ENCODE measurements around the gene TRIM17.

The TRIM17 gene

GRCh38 chr1:228455715-228456114 lies 39.1 kb upstream of the TRIM17 start:
- Histone ChIP-seq H3K4me2 (ENCODE audit: insufficient read depth, low read length) (no peak overlapping the region), H2AFZ (ENCODE audit: low read depth, low read length) (no peak overlapping the region), H3K4me1 (ENCODE audit: insufficient read depth, low read length) (no peaks in the 10 kb centered on the region), H4K20me1 (ENCODE audit: insufficient read depth, low read length) (no peaks in the 10 kb centered on the region), H3K27me3 (ENCODE audit: insufficient read depth, low read length, poor library complexity) (no peaks in the 10 kb centered on the region), H3K9ac (ENCODE audit: low read depth, low read length) (no peak overlapping the region), H3K4me3 (ENCODE audit: low read depth in 1 of 2, low read length in 2 of 2) (no peak overlapping the region), H3K9me3 (ENCODE audit: insufficient read depth, low read length, severe bottlenecking) (no peaks in the 10 kb centered on the region), H3K27ac (ENCODE audit: low read length) (no peak overlapping the region), H3K79me2 (ENCODE audit: insufficient read depth, low read length) (no peaks in the 10 kb centered on the region), H3K36me3 (ENCODE audit: insufficient read depth, low read length) (no peaks in the 10 kb centered on the region)
- DNase-seq (no peak), ATAC-seq (ENCODE audit: insufficient read depth, low read depth) (no peak)
- no peak for TF ChIP-seq EZH2 (IDR thresholded peaks at IDR 0.05; ENCODE audit: borderline replicate concordance, low read depth, low read length, severe bottlenecking)
- TF ChIP-seq CTCF (IDR thresholded peaks at IDR 0.05; ENCODE audit: borderline replicate concordance, extremely low read depth, low read length, poor library complexity, severe bottlenecking): peak; percentile 5

- no peak overlapping the region for H2AFZ ChIP-seq (ENCODE audit: low read depth, low read length)
- H3K4me3 ChIP-seq (ENCODE audit: low read depth in 1 of 2, low read length in 2 of 2): no peak overlapping the region
- no peaks in the 10 kb centered on the region for H3K27me3 ChIP-seq (ENCODE audit: insufficient read depth, low read length, poor library complexity)
- no peaks in the 10 kb centered on the region for H3K79me2 ChIP-seq (ENCODE audit: insufficient read depth, low read length)
- no peaks in the 10 kb centered on the region for H4K20me1 ChIP-seq (ENCODE audit: insufficient read depth, low read length)
- TF ChIP-seq EZH2 (IDR thresholded peaks at IDR 0.05; ENCODE audit: borderline replicate concordance, low read depth, low read length, severe bottlenecking): no peak
- TF ChIP-seq CTCF (IDR thresholded peaks at IDR 0.05; ENCODE audit: borderline replicate concordance, extremely low read depth, low read length, poor library complexity, severe bottlenecking): no peak
- DNase-seq: no peak
- H3K4me2 ChIP-seq (ENCODE audit: insufficient read depth, low read length): no peak overlapping the region
- H3K9ac ChIP-seq (ENCODE audit: low read depth, low read length): no peak overlapping the region
- ATAC-seq (ENCODE audit: insufficient read depth, low read depth): no peak
- no peak overlapping the region for H3K27ac ChIP-seq (ENCODE audit: low read length)
- no peaks in the 10 kb centered on the region for H3K36me3 ChIP-seq (ENCODE audit: insufficient read depth, low read length)
- H3K4me1 ChIP-seq (ENCODE audit: insufficient read depth, low read length): no peaks in the 10 kb centered on the region
- H3K9me3 ChIP-seq (ENCODE audit: insufficient read depth, low read length, severe bottlenecking): no peaks in the 10 kb centered on the region
Measured at GRCh38 chr1:228454238-228454637, 37.6 kb upstream of the TRIM17 start.

- no peaks in the 10 kb centered on the region for H3K9me3 ChIP-seq (ENCODE audit: insufficient read depth, low read length, severe bottlenecking)
- TF ChIP-seq CTCF (IDR thresholded peaks at IDR 0.05; ENCODE audit: borderline replicate concordance, extremely low read depth, low read length, poor library complexity, severe bottlenecking) (no peak), EZH2 (IDR thresholded peaks at IDR 0.05; ENCODE audit: borderline replicate concordance, low read depth, low read length, severe bottlenecking) (no peak)
- no peaks in the 10 kb centered on the region for H3K27me3 ChIP-seq (ENCODE audit: insufficient read depth, low read length, poor library complexity)
- H3K4me3 ChIP-seq (ENCODE audit: low read depth in 1 of 2, low read length in 2 of 2): no peak overlapping the region
- no peak overlapping the region for H3K4me2 ChIP-seq (ENCODE audit: insufficient read depth, low read length)
- no peak overlapping the region for H3K27ac ChIP-seq (ENCODE audit: low read length)
- H4K20me1 ChIP-seq (ENCODE audit: insufficient read depth, low read length): no peaks in the 10 kb centered on the region
- H3K4me1 ChIP-seq (ENCODE audit: insufficient read depth, low read length): no peaks in the 10 kb centered on the region
- DNase-seq: no peak
- no peaks in the 10 kb centered on the region for H3K36me3 ChIP-seq (ENCODE audit: insufficient read depth, low read length)
- no peak overlapping the region; the same call in 1 of the 2 replicates for H2AFZ ChIP-seq (ENCODE audit: low read depth, low read length)
- ATAC-seq (ENCODE audit: insufficient read depth, low read depth): no peak
- H3K9ac ChIP-seq (ENCODE audit: low read depth, low read length): no peak overlapping the region
- H3K79me2 ChIP-seq (ENCODE audit: insufficient read depth, low read length): no peaks in the 10 kb centered on the region
Measured at GRCh38 chr1:228453614-228454013, 37.0 kb upstream of the TRIM17 start.
